GM12801 (cell line): ENCODE results near the gene ETS1.

Experiments used
- TF ChIP-seq, protein P1 (sequence below): IDR thresholded peaks from one replicate; pipeline ENCODE4 v1.5.1; 2011; ENCODE audit warnings: control low read depth; ENCODE audit not compliant: insufficient read length; ENCODE audit errors: extremely low read depth

Gene ETS1

GRCh38 chr11:128463979-128464378 is 123.4 kb downstream of the ETS1 start:
- TF ChIP-seq, protein P1, sequence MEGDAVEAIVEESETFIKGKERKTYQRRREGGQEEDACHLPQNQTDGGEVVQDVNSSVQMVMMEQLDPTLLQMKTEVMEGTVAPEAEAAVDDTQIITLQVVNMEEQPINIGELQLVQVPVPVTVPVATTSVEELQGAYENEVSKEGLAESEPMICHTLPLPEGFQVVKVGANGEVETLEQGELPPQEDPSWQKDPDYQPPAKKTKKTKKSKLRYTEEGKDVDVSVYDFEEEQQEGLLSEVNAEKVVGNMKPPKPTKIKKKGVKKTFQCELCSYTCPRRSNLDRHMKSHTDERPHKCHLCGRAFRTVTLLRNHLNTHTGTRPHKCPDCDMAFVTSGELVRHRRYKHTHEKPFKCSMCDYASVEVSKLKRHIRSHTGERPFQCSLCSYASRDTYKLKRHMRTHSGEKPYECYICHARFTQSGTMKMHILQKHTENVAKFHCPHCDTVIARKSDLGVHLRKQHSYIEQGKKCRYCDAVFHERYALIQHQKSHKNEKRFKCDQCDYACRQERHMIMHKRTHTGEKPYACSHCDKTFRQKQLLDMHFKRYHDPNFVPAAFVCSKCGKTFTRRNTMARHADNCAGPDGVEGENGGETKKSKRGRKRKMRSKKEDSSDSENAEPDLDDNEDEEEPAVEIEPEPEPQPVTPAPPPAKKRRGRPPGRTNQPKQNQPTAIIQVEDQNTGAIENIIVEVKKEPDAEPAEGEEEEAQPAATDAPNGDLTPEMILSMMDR: no peak

- TF ChIP-seq, protein P1: no peak
These were observed 124.0 kb downstream of the ETS1 start for GRCh38 chr11:128463371-128463829.

DNA sequence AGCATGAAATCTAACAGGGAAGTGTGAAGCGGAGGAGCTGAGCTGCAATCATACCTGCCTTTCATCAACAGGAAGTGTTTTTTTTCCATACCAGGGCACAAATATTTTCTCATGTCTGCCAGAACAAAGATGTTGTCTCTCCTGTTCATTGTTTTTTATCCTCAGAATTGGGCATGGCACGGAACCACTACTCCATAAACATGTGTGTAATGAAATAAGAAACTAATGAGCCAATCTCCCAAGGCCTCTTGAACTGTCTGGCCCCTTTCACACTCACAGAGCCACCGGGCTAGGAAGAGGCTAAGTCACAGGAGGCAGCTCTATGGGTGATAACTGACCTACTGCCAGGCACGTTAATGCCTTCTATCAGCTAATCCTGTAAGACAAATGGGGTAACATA is 124.4 kb downstream of the ETS1 start:
- TF ChIP-seq, protein P1: no peak

DNA sequence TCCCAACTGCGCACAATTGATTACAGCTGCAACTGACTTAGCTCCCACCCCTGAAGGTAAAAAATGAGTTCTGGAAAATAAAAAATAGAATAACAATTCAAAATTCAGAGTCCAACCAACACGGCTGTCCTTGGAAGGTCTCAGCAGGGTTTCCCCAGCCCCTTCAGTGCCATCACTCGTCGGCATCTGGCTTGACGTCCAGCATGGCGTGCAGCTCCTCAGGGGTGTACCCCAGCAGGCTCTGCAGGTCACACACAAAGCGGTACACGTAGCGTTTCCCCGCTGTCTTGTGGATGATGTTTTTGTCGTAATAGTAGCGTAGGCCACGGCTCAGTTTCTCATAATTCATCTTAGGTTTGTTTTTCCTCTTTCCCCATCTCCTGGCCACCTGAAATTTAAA is 125.2 kb downstream of the ETS1 start:
- TF ChIP-seq, protein P1: no peak

GRCh38 chr11:128458321-128458720 is 129.0 kb downstream of the ETS1 start:
- TF ChIP-seq, protein P1: no peak

DNA sequence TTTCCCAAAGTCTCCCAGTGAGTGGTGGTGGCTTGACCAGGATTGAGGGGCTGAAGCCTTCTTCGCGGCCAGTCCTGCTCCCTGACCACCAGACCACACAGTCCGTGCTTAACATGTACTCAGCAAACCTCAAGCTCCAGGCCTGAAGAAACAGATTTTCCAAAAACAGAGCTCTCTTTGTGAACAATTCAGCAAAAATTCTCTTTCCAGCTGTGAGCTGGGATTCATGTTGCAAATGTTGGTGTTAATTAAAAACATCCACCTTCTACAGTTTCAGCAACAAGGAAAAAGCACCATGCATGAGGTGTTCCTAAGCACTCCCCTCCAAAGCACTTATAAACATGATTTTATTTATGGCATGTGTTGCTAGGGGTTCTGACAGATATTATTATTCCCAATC is 129.5 kb downstream of the ETS1 start:
- TF ChIP-seq, protein P1: no peak

DNA sequence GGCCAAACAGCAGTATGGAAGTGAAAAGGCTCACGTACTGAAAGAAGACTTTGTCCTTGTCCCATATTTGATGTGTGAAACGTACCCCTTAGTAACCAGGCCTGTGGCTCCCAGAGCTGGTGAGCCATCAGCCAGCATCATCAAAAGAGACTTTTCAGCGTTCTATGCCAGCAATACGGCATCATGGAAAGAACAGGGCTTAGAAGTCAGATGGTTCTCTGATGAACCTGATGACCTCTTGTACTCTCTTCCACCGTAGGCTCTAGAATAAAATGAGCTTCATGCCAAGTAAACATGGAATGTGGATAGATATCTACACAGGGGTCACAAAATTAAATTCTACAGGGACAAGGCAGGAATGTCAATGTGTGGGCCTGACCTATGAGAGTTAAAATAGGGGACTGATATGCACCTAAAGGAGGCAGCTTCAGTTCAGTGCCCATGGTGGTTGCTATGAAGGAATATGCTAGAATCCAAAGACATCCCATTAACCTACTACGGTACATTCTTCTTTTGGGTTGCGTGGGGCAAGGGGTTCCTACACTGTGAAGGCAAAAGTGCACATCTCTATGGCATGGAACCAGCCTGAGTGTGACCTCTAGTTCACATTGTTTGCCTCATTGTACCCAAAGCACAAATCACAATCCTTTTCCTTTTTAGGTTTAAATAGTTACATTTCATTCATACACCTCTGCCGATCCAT is 130.6 kb downstream of the ETS1 start:
- TF ChIP-seq, protein P1: no peak
